Ishikawa (cell line): ENCODE measurements around the gene NT5C3A.

Source experiments
- CEBPB ChIP-seq: IDR thresholded peaks from 2 replicates; pipeline ENCODE4 v1.6.1; 2012
- CREB1 ChIP-seq: IDR thresholded peaks from 2 replicates; pipeline ENCODE4 v1.6.1; 2012; ENCODE audit warnings: low read depth
- EGR1 ChIP-seq: IDR thresholded peaks from 2 replicates; pipeline ENCODE4 v1.6.1; 2012
- EP300 ChIP-seq: IDR thresholded peaks from 2 replicates; pipeline ENCODE4 v1.6.1; 2012; ENCODE audit warnings: borderline replicate concordance
- FOXM1 ChIP-seq: IDR thresholded peaks from 2 replicates; pipeline ENCODE4 v1.6.1; 2012; ENCODE audit warnings: low read depth, borderline replicate concordance
- NFIC ChIP-seq: IDR thresholded peaks from 2 replicates; pipeline ENCODE4 v1.6.1; 2012
- RAD21 ChIP-seq: IDR thresholded peaks from 2 replicates; pipeline ENCODE4 v1.6.1; 2012; ENCODE audit warnings: low read depth
- TAF1 ChIP-seq: IDR thresholded peaks from 2 replicates; pipeline ENCODE4 v1.6.1; 2012; ENCODE audit warnings: low read depth, mild to moderate bottlenecking
- TCF12 ChIP-seq: IDR thresholded peaks from 2 replicates; pipeline ENCODE4 v1.6.1; 2012; ENCODE audit warnings: low read depth
- TEAD4 ChIP-seq: IDR thresholded peaks from 2 replicates; pipeline ENCODE4 v1.6.1; 2012
- YY1 ChIP-seq: IDR thresholded peaks from 2 replicates; pipeline ENCODE4 v1.6.1; 2012; ENCODE audit warnings: low read depth
- ZBTB7A ChIP-seq: IDR thresholded peaks from 2 replicates; pipeline ENCODE4 v1.6.1; 2012; ENCODE audit warnings: low read depth
- TF ChIP-seq, protein P1 (sequence below): IDR thresholded peaks from 2 replicates; pipeline ENCODE4 v1.6.1; 2012; ENCODE audit warnings: low read depth, mild to moderate bottlenecking
- TF ChIP-seq, protein P2 (sequence below): IDR thresholded peaks from 2 replicates; pipeline ENCODE4 v1.6.1; 2012
- TF ChIP-seq, protein P3 (sequence below): IDR thresholded peaks from 2 replicates; pipeline ENCODE4 v1.6.1; 2012

Gene NT5C3A

DNA sequence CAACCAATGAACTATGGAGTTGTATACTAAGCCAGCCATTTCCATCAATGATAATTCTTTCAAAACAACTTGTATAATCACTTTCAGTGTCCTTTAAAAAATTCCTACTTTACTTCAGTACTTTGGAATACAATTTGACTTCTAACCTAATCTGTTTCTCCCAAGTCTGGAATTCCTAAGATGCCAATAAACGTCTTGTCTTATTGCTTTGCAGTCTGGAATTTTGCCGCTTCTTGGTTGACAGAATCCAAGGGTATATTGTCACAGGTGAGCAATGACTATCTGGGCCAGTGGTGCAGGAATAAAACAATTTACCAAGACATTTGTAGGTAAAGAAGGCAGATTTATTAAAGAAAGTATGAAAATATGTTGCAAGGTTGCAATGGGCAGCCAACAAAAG, 24.8 kb upstream of the NT5C3A start:
- TF ChIP-seq, protein P1, sequence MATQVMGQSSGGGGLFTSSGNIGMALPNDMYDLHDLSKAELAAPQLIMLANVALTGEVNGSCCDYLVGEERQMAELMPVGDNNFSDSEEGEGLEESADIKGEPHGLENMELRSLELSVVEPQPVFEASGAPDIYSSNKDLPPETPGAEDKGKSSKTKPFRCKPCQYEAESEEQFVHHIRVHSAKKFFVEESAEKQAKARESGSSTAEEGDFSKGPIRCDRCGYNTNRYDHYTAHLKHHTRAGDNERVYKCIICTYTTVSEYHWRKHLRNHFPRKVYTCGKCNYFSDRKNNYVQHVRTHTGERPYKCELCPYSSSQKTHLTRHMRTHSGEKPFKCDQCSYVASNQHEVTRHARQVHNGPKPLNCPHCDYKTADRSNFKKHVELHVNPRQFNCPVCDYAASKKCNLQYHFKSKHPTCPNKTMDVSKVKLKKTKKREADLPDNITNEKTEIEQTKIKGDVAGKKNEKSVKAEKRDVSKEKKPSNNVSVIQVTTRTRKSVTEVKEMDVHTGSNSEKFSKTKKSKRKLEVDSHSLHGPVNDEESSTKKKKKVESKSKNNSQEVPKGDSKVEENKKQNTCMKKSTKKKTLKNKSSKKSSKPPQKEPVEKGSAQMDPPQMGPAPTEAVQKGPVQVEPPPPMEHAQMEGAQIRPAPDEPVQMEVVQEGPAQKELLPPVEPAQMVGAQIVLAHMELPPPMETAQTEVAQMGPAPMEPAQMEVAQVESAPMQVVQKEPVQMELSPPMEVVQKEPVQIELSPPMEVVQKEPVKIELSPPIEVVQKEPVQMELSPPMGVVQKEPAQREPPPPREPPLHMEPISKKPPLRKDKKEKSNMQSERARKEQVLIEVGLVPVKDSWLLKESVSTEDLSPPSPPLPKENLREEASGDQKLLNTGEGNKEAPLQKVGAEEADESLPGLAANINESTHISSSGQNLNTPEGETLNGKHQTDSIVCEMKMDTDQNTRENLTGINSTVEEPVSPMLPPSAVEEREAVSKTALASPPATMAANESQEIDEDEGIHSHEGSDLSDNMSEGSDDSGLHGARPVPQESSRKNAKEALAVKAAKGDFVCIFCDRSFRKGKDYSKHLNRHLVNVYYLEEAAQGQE = no peak
- TF ChIP-seq, protein P2, sequence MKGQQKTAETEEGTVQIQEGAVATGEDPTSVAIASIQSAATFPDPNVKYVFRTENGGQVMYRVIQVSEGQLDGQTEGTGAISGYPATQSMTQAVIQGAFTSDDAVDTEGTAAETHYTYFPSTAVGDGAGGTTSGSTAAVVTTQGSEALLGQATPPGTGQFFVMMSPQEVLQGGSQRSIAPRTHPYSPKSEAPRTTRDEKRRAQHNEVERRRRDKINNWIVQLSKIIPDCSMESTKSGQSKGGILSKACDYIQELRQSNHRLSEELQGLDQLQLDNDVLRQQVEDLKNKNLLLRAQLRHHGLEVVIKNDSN = no peak
- TF ChIP-seq ZBTB7A (no peak), CEBPB (no peak), FOXM1 (no peak), YY1 (no peak), EP300 (no peak), RAD21 (no peak)

DNA sequence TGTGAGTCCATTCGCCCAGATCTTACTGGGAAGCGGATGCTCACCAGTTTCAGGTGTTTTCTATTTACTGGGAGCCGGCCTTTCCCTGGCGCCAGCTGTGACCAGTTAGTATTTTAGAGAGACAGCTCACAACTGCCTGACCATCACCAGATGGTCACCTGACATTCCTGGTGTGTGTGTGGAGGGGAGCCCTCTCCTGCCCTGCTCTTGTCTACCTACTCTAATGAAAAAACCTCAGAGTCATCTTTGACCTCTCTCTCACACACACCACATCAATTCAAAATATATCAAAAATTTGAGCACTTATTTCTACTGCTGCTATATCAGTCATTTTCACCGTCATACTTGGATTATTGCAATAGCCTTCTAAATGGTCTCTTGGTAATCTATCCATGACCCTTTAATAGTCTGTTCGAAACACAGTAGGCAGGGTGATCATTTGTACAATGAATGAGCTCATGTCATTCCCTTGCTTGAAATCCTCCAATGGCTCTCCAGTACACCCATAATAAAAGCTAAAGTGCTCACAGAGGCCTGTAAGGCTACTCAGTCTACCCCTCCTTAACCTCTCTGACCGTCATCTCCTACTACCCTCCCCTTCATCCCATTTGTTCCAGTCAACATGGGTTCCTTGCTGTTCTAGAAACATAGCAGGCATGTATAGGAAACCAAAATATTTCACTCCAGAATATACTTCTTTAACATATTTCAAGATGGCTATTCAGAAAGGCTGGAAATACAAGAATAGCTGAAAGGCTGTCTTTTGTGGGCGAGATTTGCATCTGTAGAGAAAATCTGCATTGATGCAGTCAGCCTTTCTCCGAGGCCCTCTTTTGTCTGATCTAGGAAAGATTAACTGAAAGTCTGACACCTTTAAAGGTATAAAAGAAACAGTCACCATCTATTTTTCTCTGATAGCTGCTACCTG, 17.5 kb upstream of the NT5C3A start:
- TF ChIP-seq, protein P3, sequence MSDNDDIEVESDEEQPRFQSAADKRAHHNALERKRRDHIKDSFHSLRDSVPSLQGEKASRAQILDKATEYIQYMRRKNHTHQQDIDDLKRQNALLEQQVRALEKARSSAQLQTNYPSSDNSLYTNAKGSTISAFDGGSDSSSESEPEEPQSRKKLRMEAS = no peak
- TF ChIP-seq RAD21 (no peak), TAF1 (no peak), EP300 (no peak), EGR1 (no peak), NFIC (no peak), CREB1 (no peak), TCF12 (no peak)
- TF ChIP-seq, protein P1 = no peak

DNA sequence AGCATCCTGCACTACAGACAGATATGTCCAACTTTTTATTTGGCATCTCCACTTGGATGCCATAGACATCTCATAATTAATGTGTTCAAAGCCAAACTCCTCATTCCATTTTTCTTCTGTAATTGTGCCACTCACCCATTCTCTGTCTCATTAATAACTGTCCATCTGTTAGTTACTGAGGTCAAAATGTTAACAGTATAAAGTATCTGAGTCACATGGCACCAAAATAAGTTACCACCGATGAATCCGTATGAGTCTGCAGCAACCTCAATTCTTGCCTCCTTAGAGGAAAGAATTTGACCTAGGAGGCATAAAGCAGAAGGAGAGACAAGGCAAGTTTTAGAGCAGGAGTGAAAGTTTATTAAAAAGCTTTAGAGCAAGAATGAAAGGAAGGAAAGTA, 16.5 kb upstream of the NT5C3A start:
- TF ChIP-seq, protein P2 = no peak
- no peak for TF ChIP-seq RAD21
- no peak for TF ChIP-seq TEAD4
- TF ChIP-seq ZBTB7A = no peak
- TF ChIP-seq EP300 = no peak
- no peak for TF ChIP-seq TCF12
- no peak for TF ChIP-seq TAF1
- TF ChIP-seq, protein P1 = no peak
- no peak for TF ChIP-seq YY1
- no peak for TF ChIP-seq NFIC
- no peak for TF ChIP-seq CREB1
- no peak for TF ChIP-seq FOXM1
- no peak for TF ChIP-seq CEBPB
- TF ChIP-seq EGR1 = no peak
- TF ChIP-seq, protein P3 = no peak

DNA sequence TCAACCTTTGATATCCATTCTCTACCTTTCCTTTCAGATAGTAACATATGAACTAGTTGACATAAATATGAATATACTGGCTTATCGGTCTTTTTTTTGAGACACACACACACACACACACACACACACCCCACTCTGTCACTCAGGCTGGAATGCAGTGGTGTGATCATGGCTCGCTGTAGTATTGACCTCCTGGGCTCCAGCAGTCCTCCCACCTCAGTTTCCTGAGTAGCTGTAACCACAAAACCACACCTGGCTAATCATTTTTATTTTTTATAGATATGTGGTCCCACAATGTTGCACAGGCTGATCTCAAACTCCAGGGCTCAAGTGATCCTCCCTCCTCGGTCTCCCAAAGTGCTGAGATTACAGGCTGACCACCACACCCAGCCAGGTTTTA, 14.2 kb upstream of the NT5C3A start:
- no peak for TF ChIP-seq TCF12
- TF ChIP-seq TEAD4 = no peak
- no peak for TF ChIP-seq ZBTB7A
- TF ChIP-seq, protein P3 = no peak
- TF ChIP-seq RAD21 = no peak
- TF ChIP-seq, protein P2 = no peak
- no peak for TF ChIP-seq TAF1
- TF ChIP-seq CREB1 = no peak
- no peak for TF ChIP-seq EGR1
- TF ChIP-seq, protein P1 = no peak
- TF ChIP-seq EP300 = no peak
- no peak for TF ChIP-seq YY1
- TF ChIP-seq FOXM1 = no peak
- no peak for TF ChIP-seq CEBPB
- no peak for TF ChIP-seq NFIC
